GM18499 (cell line): ENCODE data around the gene ALDH1L2.

Source experiments
- ATAC-seq: cut with Tn5 transposase; IDR thresholded peaks from one replicate; pipeline ENCODE4 v1.9.1; 2021; ENCODE audit warnings: moderate number of reproducible peaks; ENCODE audit not compliant: insufficient read depth, unreplicated experiment

Gene ALDH1L2

GRCh38 chr12:105085501-105085900 is 1.2 kb upstream of the ALDH1L2 start:
- ATAC-seq, result no peak

GRCh38 chr12:105083551-105084105 is 630 bp downstream of the ALDH1L2 start:
- no peak for ATAC-seq

- ATAC-seq, result no peak
Measured at GRCh38 chr12:105083031-105083430, 1.2 kb downstream of the ALDH1L2 start.

GRCh38 chr12:105078712-105079570 is 5.3 kb downstream of the ALDH1L2 start:
- ATAC-seq, result no peak

GRCh38 chr12:105077435-105077834 is 6.8 kb downstream of the ALDH1L2 start:
- ATAC-seq, result no peak

- no peak for ATAC-seq
Measured at GRCh38 chr12:105076913-105077312, 7.3 kb downstream of the ALDH1L2 start.

- ATAC-seq, result no peak
Measured at GRCh38 chr12:105076098-105076497, 8.2 kb downstream of the ALDH1L2 start.

- ATAC-seq, result no peak
Measured at GRCh38 chr12:105072888-105073488, 11.3 kb downstream of the ALDH1L2 start.

- ATAC-seq, result no peak
Measured at GRCh38 chr12:105071981-105072380, 12.3 kb downstream of the ALDH1L2 start.

GRCh38 chr12:105069936-105070702 is 14.1 kb downstream of the ALDH1L2 start:
- ATAC-seq, result no peak

GRCh38 chr12:105067511-105068031 is 16.7 kb downstream of the ALDH1L2 start:
- ATAC-seq, result no peak

- no peak for ATAC-seq
Measured at GRCh38 chr12:105064564-105065178, 19.6 kb downstream of the ALDH1L2 start.

- no peak for ATAC-seq
Measured at GRCh38 chr12:105060715-105061378, 23.4 kb downstream of the ALDH1L2 start.

- no peak for ATAC-seq
Measured at GRCh38 chr12:105057174-105057573, 27.1 kb downstream of the ALDH1L2 start.

- ATAC-seq, result no peak
Measured at GRCh38 chr12:105053116-105053572, 31.1 kb downstream of the ALDH1L2 start.

GRCh38 chr12:105051981-105052380 is 32.3 kb downstream of the ALDH1L2 start:
- ATAC-seq, result no peak

GRCh38 chr12:105048315-105048714 is 35.9 kb downstream of the ALDH1L2 start:
- no peak for ATAC-seq

- ATAC-seq, result no peak
Measured at GRCh38 chr12:105047308-105047707, 37.0 kb downstream of the ALDH1L2 start.

- ATAC-seq, result no peak
Measured at GRCh38 chr12:105041186-105041585, 43.1 kb downstream of the ALDH1L2 start.
